Effector memory CD4-positive, alpha-beta T cell (primary cell): ENCODE measurements around the gene APBB1IP.
"Not testable (repeated sequence)": the region's sequence is repeated elsewhere in the genome, so short reads cannot be mapped to it uniquely, and the experiment has no call there.

Experiments
- DNase-seq, 3 donors: peaks; one replicate each; pipeline ENCODE4 v3.0.0-alpha.2; 2020
- H3K27ac ChIP-seq: 2 replicates; pipeline ENCODE4 v1.7.0; 2013; ENCODE audit warnings: mild to moderate bottlenecking, low read length, moderate library complexity; ENCODE audit not compliant: insufficient read depth, poor library complexity, severe bottlenecking
- H3K27me3 ChIP-seq: replicated peaks from 2 replicates; pipeline ENCODE4 v1.7.0; 2013; ENCODE audit warnings: mild to moderate bottlenecking, low read length; ENCODE audit not compliant: insufficient read depth, control insufficient read depth, poor library complexity, severe bottlenecking
- H3K36me3 ChIP-seq: 2 replicates; pipeline ENCODE4 v1.7.0; 2013; ENCODE audit warnings: mild to moderate bottlenecking, low read length, moderate library complexity; ENCODE audit not compliant: control insufficient read depth, insufficient read depth
- H3K4me1 ChIP-seq: 2 replicates; pipeline ENCODE4 v1.7.0; 2013; ENCODE audit warnings: low read length, mild to moderate bottlenecking; ENCODE audit not compliant: control insufficient read depth, insufficient read depth, poor library complexity, severe bottlenecking
- H3K4me3 ChIP-seq: 2 replicates; pipeline ENCODE4 v1.7.0; 2013; ENCODE audit warnings: low read length, low read depth, mild to moderate bottlenecking; ENCODE audit not compliant: insufficient read depth, poor library complexity, severe bottlenecking
- H3K9me3 ChIP-seq: 2 replicates; pipeline ENCODE4 v1.7.0; 2013; ENCODE audit warnings: mild to moderate bottlenecking, low read length, moderate library complexity; ENCODE audit not compliant: control insufficient read depth

The APBB1IP gene

GRCh38 chr10:26571655-26572054 lies 133.5 kb downstream of the APBB1IP start:
- no peak overlapping the region for H3K27ac ChIP-seq
- no peaks in the 10 kb centered on the region for H3K27me3 ChIP-seq
- no peaks in the 10 kb centered on the region for H3K9me3 ChIP-seq
- DNase-seq = no peak
- peaks cover 14% of the 10 kb centered on the region for H3K36me3 ChIP-seq
- no peak overlapping the region for H3K4me3 ChIP-seq
- H3K4me1 ChIP-seq = no peaks in the 10 kb centered on the region

- Histone ChIP-seq H3K36me3 (peaks cover 7% of the 10 kb centered on the region), H3K9me3 (no peaks in the 10 kb centered on the region), H3K4me1 (no peaks in the 10 kb centered on the region), H3K27me3 (no peaks in the 10 kb centered on the region), H3K4me3 (no peak overlapping the region), H3K27ac (no peak overlapping the region)
- no peak for DNase-seq
Observed at GRCh38 chr10:26573674-26574073, 135.5 kb downstream of the APBB1IP start.

GRCh38 chr10:26574783-26575182 lies 136.6 kb downstream of the APBB1IP start:
- no peak overlapping the region for H3K27ac ChIP-seq
- no peaks in the 10 kb centered on the region for H3K4me1 ChIP-seq
- no peak overlapping the region for H3K4me3 ChIP-seq
- no peak for DNase-seq
- H3K9me3 ChIP-seq = no peaks in the 10 kb centered on the region
- no peaks in the 10 kb centered on the region for H3K27me3 ChIP-seq
- peaks cover 6% of the 10 kb centered on the region for H3K36me3 ChIP-seq

GRCh38 chr10:26578371-26578770 lies 140.2 kb downstream of the APBB1IP start:
- not testable (repeated sequence) for H3K27me3 ChIP-seq, H3K9me3 ChIP-seq

GRCh38 chr10:26579256-26580063 lies 141.3 kb downstream of the APBB1IP start:
- H3K36me3 ChIP-seq = no peaks in the 10 kb centered on the region
- DNase-seq = no peak
- H3K9me3 ChIP-seq = no peaks in the 10 kb centered on the region
- no peaks in the 10 kb centered on the region for H3K4me1 ChIP-seq
- H3K4me3 ChIP-seq = no peak overlapping the region
- H3K27me3 ChIP-seq = no peaks in the 10 kb centered on the region
- no peak overlapping the region for H3K27ac ChIP-seq

More at GRCh38 chr10:26578371-26578770, 140.2 kb downstream of the APBB1IP start:
- H3K4me1 ChIP-seq, H3K36me3 ChIP-seq, DNase-seq, H3K27ac ChIP-seq, H3K4me3 ChIP-seq: not testable (repeated sequence)

GRCh38 chr10:26586211-26586610 lies 148.1 kb downstream of the APBB1IP start:
- DNase-seq = no peak
- Histone ChIP-seq H3K4me3 (no peak overlapping the region), H3K4me1 (no peaks in the 10 kb centered on the region), H3K9me3 (no peaks in the 10 kb centered on the region), H3K36me3 (peaks cover 4% of the 10 kb centered on the region), H3K27me3 (no peaks in the 10 kb centered on the region), H3K27ac (no peak overlapping the region)

GRCh38 chr10:26588611-26589010 lies 150.5 kb downstream of the APBB1IP start:
- H3K4me1 ChIP-seq = no peaks in the 10 kb centered on the region
- no peaks in the 10 kb centered on the region for H3K9me3 ChIP-seq
- H3K27ac ChIP-seq = no peak overlapping the region
- H3K36me3 ChIP-seq = peaks cover 4% of the 10 kb centered on the region
- no peak for DNase-seq
- no peak overlapping the region for H3K4me3 ChIP-seq
- H3K27me3 ChIP-seq = no peaks in the 10 kb centered on the region

GRCh38 chr10:26589813-26590212 lies 151.7 kb downstream of the APBB1IP start:
- H3K9me3 ChIP-seq, H3K4me1 ChIP-seq, H3K4me3 ChIP-seq, DNase-seq, H3K36me3 ChIP-seq, H3K27ac ChIP-seq, H3K27me3 ChIP-seq: not testable (repeated sequence)

GRCh38 chr10:26593896-26594295 lies 155.8 kb downstream of the APBB1IP start:
- Histone ChIP-seq H3K27ac (no peak overlapping the region), H3K4me3 (no peak overlapping the region), H3K4me1 (no peaks in the 10 kb centered on the region), H3K27me3 (no peaks in the 10 kb centered on the region), H3K36me3 (no peaks in the 10 kb centered on the region), H3K9me3 (no peaks in the 10 kb centered on the region)
- DNase-seq = no peak

- DNase-seq = not testable (repeated sequence)
Observed at GRCh38 chr10:26603283-26603682, 165.1 kb downstream of the APBB1IP start.

More at GRCh38 chr10:26603283-26603682, 165.1 kb downstream of the APBB1IP start:
- H3K27ac ChIP-seq, H3K27me3 ChIP-seq, H3K4me1 ChIP-seq, H3K36me3 ChIP-seq, H3K9me3 ChIP-seq, H3K4me3 ChIP-seq: not testable (repeated sequence)
